Mesenchymal stem cell (in vitro differentiated cells and primary cell): ENCODE results near the gene PTPRO.

Experiments used
- DNase-seq: peaks from one replicate; pipeline ENCODE4 v3.0.0-alpha.2; 2013
- H2AFZ ChIP-seq: one replicate; pipeline ENCODE4 v1.6.1; 2013; ENCODE audit warnings: low read depth, mild to moderate bottlenecking, control low read depth, inconsistent platforms, low read length, moderate library complexity
- H2AK5ac ChIP-seq: 2 replicates; pipeline ENCODE4 v1.6.1; 2013; ENCODE audit warnings: low read length, moderate library complexity, mild to moderate bottlenecking, inconsistent platforms; ENCODE audit not compliant: severe bottlenecking
- H2BK120ac ChIP-seq: one replicate; pipeline ENCODE4 v1.6.1; 2013; ENCODE audit warnings: low read depth, mild to moderate bottlenecking, inconsistent platforms, low read length, moderate library complexity
- H2BK12ac ChIP-seq, 2 experiments: one replicate each; pipeline ENCODE4 v1.6.1; 2013; ENCODE audit warnings: inconsistent platforms in 2 of 2, low read length in 2 of 2, mild to moderate bottlenecking in 2 of 2, moderate library complexity in 2 of 2, control low read depth in 1 of 2
- H2BK15ac ChIP-seq: one replicate; pipeline ENCODE4 v1.6.1; 2013; ENCODE audit warnings: mild to moderate bottlenecking, low read depth, inconsistent platforms; ENCODE audit not compliant: poor library complexity, severe bottlenecking
- H2BK5ac ChIP-seq: 2 replicates; pipeline ENCODE4 v1.6.1; 2013; ENCODE audit warnings: low read depth, mild to moderate bottlenecking, low read length, control low read depth, inconsistent platforms; ENCODE audit not compliant: poor library complexity, severe bottlenecking
- H3K14ac ChIP-seq, 2 experiments: one replicate each; pipeline ENCODE4 v1.6.1; 2013; ENCODE audit warnings: inconsistent platforms in 2 of 2, low read length in 2 of 2, control low read depth in 1 of 2, mild to moderate bottlenecking in 1 of 2, moderate library complexity in 1 of 2
- H3K18ac ChIP-seq, 2 experiments: one replicate each; pipeline ENCODE4 v1.6.1; 2013; ENCODE audit warnings: inconsistent platforms in 2 of 2, low read length in 2 of 2, control low read depth in 1 of 2, low read depth in 1 of 2, mild to moderate bottlenecking in 1 of 2
- H3K23ac ChIP-seq, 2 experiments: one replicate each; pipeline ENCODE4 v1.6.1; 2013; ENCODE audit warnings: inconsistent platforms in 2 of 2, low read length in 2 of 2, mild to moderate bottlenecking in 2 of 2, moderate library complexity in 2 of 2, control low read depth in 1 of 2
- H3K27ac ChIP-seq: 2 replicates; pipeline ENCODE4 v1.5.1; 2013; ENCODE audit warnings: mild to moderate bottlenecking, moderate library complexity, low read length, control low read depth, inconsistent platforms; ENCODE audit not compliant: poor library complexity, severe bottlenecking
- H3K27me3 ChIP-seq, 2 experiments: 2 replicates each; pipeline versions ENCODE4 v1.6.1 to v1.7.0; 2013; ENCODE audit warnings: low read length in 2 of 2, mild to moderate bottlenecking in 2 of 2, moderate library complexity in 2 of 2, control low read depth in 1 of 2, inconsistent platforms in 1 of 2; ENCODE audit not compliant: control insufficient read depth in 1 of 2, insufficient read depth in 1 of 2
- H3K36me3 ChIP-seq, 2 experiments: 2 replicates each; pipeline versions ENCODE4 v1.6.1 to v1.7.0; 2013; ENCODE audit warnings: low read length in 2 of 2, control low read depth in 1 of 2, inconsistent platforms in 1 of 2, low read depth in 1 of 2, mild to moderate bottlenecking in 1 of 2; ENCODE audit not compliant: insufficient read depth in 2 of 2, control insufficient read depth in 1 of 2
- H3K4ac ChIP-seq, 2 experiments: one replicate each; pipeline ENCODE4 v1.6.1; 2013; ENCODE audit warnings: inconsistent platforms in 2 of 2, low read length in 2 of 2, mild to moderate bottlenecking in 2 of 2, moderate library complexity in 2 of 2, control low read depth in 1 of 2, low read depth in 1 of 2
- H3K4me1 ChIP-seq: 2 replicates; pipeline ENCODE4 v1.6.1; 2013; ENCODE audit warnings: low read depth, low read length, control low read depth; ENCODE audit not compliant: control insufficient read depth, insufficient read depth
- H3K4me2 ChIP-seq: 2 replicates; pipeline ENCODE4 v1.6.1; 2013; ENCODE audit warnings: low read length, mild to moderate bottlenecking, inconsistent platforms; ENCODE audit not compliant: poor library complexity, severe bottlenecking
- H3K4me3 ChIP-seq, 2 experiments: 2 replicates each; pipeline versions ENCODE4 v1.5.1 to v1.7.0; 2013; ENCODE audit warnings: low read length in 2 of 2, mild to moderate bottlenecking in 2 of 2, control low read depth in 1 of 2, low read depth in 1 of 2; ENCODE audit not compliant: insufficient read depth in 1 of 2
- H3K79me1 ChIP-seq: replicated peaks from 2 replicates; pipeline ENCODE4 v1.6.1; 2013; ENCODE audit warnings: mild to moderate bottlenecking, control low read depth, low read length, inconsistent platforms; ENCODE audit not compliant: poor library complexity, severe bottlenecking
- H3K9ac ChIP-seq: 2 replicates; pipeline ENCODE4 v1.7.0; 2013; ENCODE audit warnings: mild to moderate bottlenecking, low read length, moderate library complexity
- H3K9me3 ChIP-seq: 2 replicates; pipeline ENCODE4 v1.7.0; 2013; ENCODE audit warnings: mild to moderate bottlenecking, low read length; ENCODE audit not compliant: control insufficient read depth
- H4K8ac ChIP-seq: one replicate; pipeline ENCODE4 v1.6.1; 2013; ENCODE audit warnings: inconsistent platforms, mild to moderate bottlenecking, low read length, moderate library complexity
- H4K91ac ChIP-seq: one replicate; pipeline ENCODE4 v1.6.1; 2013; ENCODE audit warnings: mild to moderate bottlenecking, low read length, inconsistent platforms
- WGBS: methylation state at CpG from one replicate; pipeline ENCODE4 v1.1.7; 2013; ENCODE audit warnings: mixed read lengths; 5-methylcytosine and 5-hydroxymethylcytosine counted together

Gene PTPRO

GRCh38 chr12:15584366-15585041 lies 262.2 kb downstream of the PTPRO start:
- Histone ChIP-seq H3K27ac (no peak overlapping the region), H4K8ac (no peak overlapping the region), H2AFZ (no peak overlapping the region), H3K79me1 (no peaks in the 10 kb centered on the region), H2AK5ac (peak overlapping the region; percentile 75), H3K18ac (no peak overlapping the region), H3K4me1 (no peaks in the 10 kb centered on the region), H3K14ac (no peak overlapping the region), H3K9ac (no peak overlapping the region), H3K4me2 (no peak overlapping the region), H3K36me3 (no peaks in the 10 kb centered on the region), H2BK15ac (no peak overlapping the region), H3K27me3 (no peaks in the 10 kb centered on the region), H3K9me3 (no peaks in the 10 kb centered on the region), H3K4me3 (no peak overlapping the region), H2BK120ac (no peak overlapping the region), H3K4ac (no peak overlapping the region), H3K23ac (no peak overlapping the region), H4K91ac (no peak overlapping the region), H2BK12ac (no peak overlapping the region), H2BK5ac (no peak overlapping the region)
- WGBS, result 0% methylated on average over 2 of the region's 3 CpGs
- DNase-seq, result peak; percentile 70

GRCh38 chr12:15589328-15590032 lies 267.2 kb downstream of the PTPRO start:
- Histone ChIP-seq H3K4me2 (no peak overlapping the region), H3K4me3 (peak overlapping the region in 1 of 2 experiments; percentile 75), H2BK12ac (no peak overlapping the region), H4K91ac (no peak overlapping the region), H3K79me1 (no peaks in the 10 kb centered on the region), H3K23ac (no peak overlapping the region), H4K8ac (no peak overlapping the region), H3K9me3 (no peaks in the 10 kb centered on the region), H3K18ac (no peak overlapping the region), H2AK5ac (no peak overlapping the region), H3K27ac (no peak overlapping the region), H3K9ac (peak overlapping the region; percentile 78), H2BK15ac (no peak overlapping the region), H3K14ac (no peak overlapping the region), H2BK5ac (no peak overlapping the region), H3K36me3 (no peaks in the 10 kb centered on the region), H2BK120ac (no peak overlapping the region), H2AFZ (no peak overlapping the region), H3K4ac (no peak overlapping the region), H3K27me3 (no peaks in the 10 kb centered on the region), H3K4me1 (peaks cover 2% of the 10 kb centered on the region)
- peak; percentile 22 for DNase-seq
- WGBS, result 79% methylated on average over 4 of the region's 8 CpGs

- 20% methylated on average over 12 of the region's 16 CpGs for WGBS
- peak overlapping the region; percentile 91 for H4K8ac ChIP-seq
- H2BK12ac ChIP-seq, result peak overlapping the region in 1 of 2 experiments; percentile 92
- no peak overlapping the region for H2AK5ac ChIP-seq
- H4K91ac ChIP-seq, result peak overlapping the region; percentile 43
- H3K23ac ChIP-seq, result no peak overlapping the region
- no peak overlapping the region for H3K4ac ChIP-seq
- no peaks in the 10 kb centered on the region for H3K27me3 ChIP-seq
- H2BK120ac ChIP-seq, result no peak overlapping the region
- H3K9ac ChIP-seq, result peak overlapping the region; percentile 78
- H3K4me3 ChIP-seq, result peak overlapping the region; percentile 22 to 75
- H3K79me1 ChIP-seq, result no peaks in the 10 kb centered on the region
- peak; percentile 75 for DNase-seq
- H3K4me2 ChIP-seq, result peak overlapping the region; percentile 78
- no peak overlapping the region for H3K27ac ChIP-seq
- H2AFZ ChIP-seq, result no peak overlapping the region
- H3K4me1 ChIP-seq, result peaks cover 2% of the 10 kb centered on the region
- H3K14ac ChIP-seq, result no peak overlapping the region
- no peak overlapping the region for H3K18ac ChIP-seq
- H3K36me3 ChIP-seq, result no peaks in the 10 kb centered on the region
- H3K9me3 ChIP-seq, result no peaks in the 10 kb centered on the region
- no peak overlapping the region for H2BK5ac ChIP-seq
- no peak overlapping the region for H2BK15ac ChIP-seq
These were observed 268.0 kb downstream of the PTPRO start for GRCh38 chr12:15590180-15590826.

- Histone ChIP-seq H3K4me1 (peaks cover 2% of the 10 kb centered on the region), H2AK5ac (no peak overlapping the region), H3K36me3 (no peaks in the 10 kb centered on the region), H3K4me2 (no peak overlapping the region), H4K8ac (no peak overlapping the region), H3K9ac (no peak overlapping the region), H2BK15ac (no peak overlapping the region), H3K4ac (no peak overlapping the region), H2AFZ (no peak overlapping the region), H2BK5ac (no peak overlapping the region), H3K18ac (no peak overlapping the region), H2BK12ac (no peak overlapping the region), H3K27ac (no peak overlapping the region), H3K4me3 (no peak overlapping the region), H2BK120ac (no peak overlapping the region), H3K9me3 (no peaks in the 10 kb centered on the region), H4K91ac (no peak overlapping the region), H3K79me1 (no peaks in the 10 kb centered on the region), H3K14ac (no peak overlapping the region), H3K27me3 (no peaks in the 10 kb centered on the region), H3K23ac (no peak overlapping the region)
- 98% methylated on average over 3 of the region's 5 CpGs for WGBS
- DNase-seq, result no peak
These were observed 269.5 kb downstream of the PTPRO start for GRCh38 chr12:15591811-15592210.
